HK-2 (cell line): Measurements from ENCODE around the gene EP300.
A peak's percentile ranks its signal among the peaks of the same experiment; 100 is the strongest.
"Not testable (repeated sequence)": the region's sequence is repeated elsewhere in the genome, so short reads cannot be mapped to it uniquely, and the experiment has no call there.

Experiments
- DNase-seq: peaks from one replicate; pipeline ENCODE4 v3.0.0-alpha.2; 2018; ENCODE audit not compliant: unreplicated experiment

EP300 gene

GRCh38 chr22:41092023-41092817 is at the start of gene EP300:
Gene EP300, plus strand, starts transcription at chr22:41092592. Its CDS starts 413 bp downstream, at chr22:41093005.
- DNase-seq, result peak; percentile 76

GRCh38 chr22:41043722-41044121 is 48.7 kb upstream of the EP300 start:
- DNase-seq, result no peak

- DNase-seq, result not testable (repeated sequence)
Observed at GRCh38 chr22:41045575-41045974, 46.8 kb upstream of the EP300 start.

GRCh38 chr22:41047801-41048211 is 44.6 kb upstream of the EP300 start:
- no peak for DNase-seq

- DNase-seq, result not testable (repeated sequence)
Observed at GRCh38 chr22:41048345-41048744, 44.0 kb upstream of the EP300 start.

- DNase-seq, result no peak
Observed at GRCh38 chr22:41048791-41049717, 43.3 kb upstream of the EP300 start.

- not testable (repeated sequence) for DNase-seq
Observed at GRCh38 chr22:41049795-41050194, 42.6 kb upstream of the EP300 start.

GRCh38 chr22:41050883-41051282 is 41.5 kb upstream of the EP300 start:
- no peak for DNase-seq

- DNase-seq, result no peak
Observed at GRCh38 chr22:41052661-41053490, 39.5 kb upstream of the EP300 start.

GRCh38 chr22:41057076-41057475 is 35.3 kb upstream of the EP300 start:
- no peak for DNase-seq

GRCh38 chr22:41062146-41062545 is 30.2 kb upstream of the EP300 start:
- DNase-seq, result no peak

GRCh38 chr22:41064326-41064725 is 28.1 kb upstream of the EP300 start:
- DNase-seq, result not testable (repeated sequence)

- not testable (repeated sequence) for DNase-seq
Observed at GRCh38 chr22:41066341-41066740, 26.1 kb upstream of the EP300 start.

GRCh38 chr22:41067968-41068367 is 24.4 kb upstream of the EP300 start:
- DNase-seq, result not testable (repeated sequence)

GRCh38 chr22:41070665-41071331 is 21.6 kb upstream of the EP300 start:
- DNase-seq, result no peak

- no peak for DNase-seq
Observed at GRCh38 chr22:41074061-41074460, 18.3 kb upstream of the EP300 start.

GRCh38 chr22:41074466-41074865 is 17.9 kb upstream of the EP300 start:
- no peak for DNase-seq

GRCh38 chr22:41074941-41075710 is 17.3 kb upstream of the EP300 start:
- DNase-seq, result no peak

- DNase-seq, result no peak
Observed at GRCh38 chr22:41075946-41076345, 16.4 kb upstream of the EP300 start.

GRCh38 chr22:41076857-41077256 is 15.5 kb upstream of the EP300 start:
- DNase-seq, result no peak
